Mononuclear cell (primary cell): ENCODE results near the gene CHRM3. TPM values are rescaled to one million over a fixed set of nuclear protein-coding genes. Genes with fewer than 3 reads are reported as not detected.
"Not testable (repeated sequence)": the region's sequence is repeated elsewhere in the genome, so short reads cannot be mapped to it uniquely, and the experiment has no call there.

ENCODE experiments used
- H3K27me3 ChIP-seq: 2 replicates; pipeline ENCODE4 v1.6.0; 2011; ENCODE audit warnings: low read length, control low read depth; ENCODE audit not compliant: insufficient read depth
- H3K4me1 ChIP-seq: 2 replicates; pipeline ENCODE4 v1.5.1; 2011; ENCODE audit warnings: mild to moderate bottlenecking, low read length, control low read depth; ENCODE audit not compliant: insufficient read depth
- H3K4me3 ChIP-seq: 2 replicates; pipeline ENCODE4 v1.5.1; 2011; ENCODE audit warnings: mild to moderate bottlenecking, low read length, moderate library complexity
- H3K9me3 ChIP-seq: 2 replicates; pipeline ENCODE4 v1.5.1; 2011; ENCODE audit warnings: low read depth, mild to moderate bottlenecking, control low read depth, low read length
- total RNA-seq: library from RNA; depleted of rRNA; stranded (reverse); fragments of >200 nt; gene quantifications from one replicate; pipeline ENCODE4 v1.2.3, GENCODE V29; 2012

CHRM3 gene
- 0.10 TPM for total RNA-seq

- Histone ChIP-seq H3K4me3 (peak within 1 kb of the TSS; percentile 2), H3K9me3 (no peaks in the 10 kb centered on the region), H3K4me1 (peaks cover 22% of the 10 kb centered on the region), H3K27me3 (peaks cover 53% of the 10 kb centered on the region)
Measured at GRCh38 chr1:239386453-239387303, at the start of gene CHRM3. Gene CHRM3, plus strand, starts transcription at chr1:239386568. Its CDS starts 520,884 bp downstream, at chr1:239907452.

DNA sequence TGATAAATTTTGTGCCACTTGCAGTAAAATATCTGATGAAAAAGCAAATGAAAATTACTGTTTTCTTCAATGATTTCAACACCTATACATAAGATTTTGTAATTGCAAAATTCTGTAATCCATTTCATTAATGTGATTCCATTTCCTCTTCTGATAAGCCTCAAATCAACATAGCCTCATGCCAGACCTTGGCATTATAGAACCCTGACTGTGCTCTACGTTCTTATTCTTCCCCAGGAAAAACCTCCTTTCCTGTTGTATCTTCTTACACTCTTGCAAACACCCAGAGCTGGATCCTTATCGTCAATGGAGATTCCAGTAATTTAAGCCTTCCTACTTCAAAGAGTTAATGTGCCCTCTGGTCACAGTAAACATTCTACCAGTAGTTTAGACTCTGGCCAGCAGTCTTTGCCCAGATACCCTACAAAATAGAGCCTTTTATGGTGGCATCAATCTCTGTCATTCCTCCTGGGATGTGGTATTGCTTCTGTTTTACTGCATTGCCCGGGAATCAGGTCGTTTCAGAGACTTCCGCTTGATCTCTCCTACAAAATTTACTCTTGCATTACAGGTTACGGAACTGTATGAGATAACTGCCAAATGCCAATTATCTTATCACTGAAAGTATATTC, 48.5 kb upstream of the CHRM3 start:
- Histone ChIP-seq H3K4me3 (no peak overlapping the region), H3K4me1 (no peaks in the 10 kb centered on the region), H3K27me3 (no peaks in the 10 kb centered on the region), H3K9me3 (no peaks in the 10 kb centered on the region)

DNA sequence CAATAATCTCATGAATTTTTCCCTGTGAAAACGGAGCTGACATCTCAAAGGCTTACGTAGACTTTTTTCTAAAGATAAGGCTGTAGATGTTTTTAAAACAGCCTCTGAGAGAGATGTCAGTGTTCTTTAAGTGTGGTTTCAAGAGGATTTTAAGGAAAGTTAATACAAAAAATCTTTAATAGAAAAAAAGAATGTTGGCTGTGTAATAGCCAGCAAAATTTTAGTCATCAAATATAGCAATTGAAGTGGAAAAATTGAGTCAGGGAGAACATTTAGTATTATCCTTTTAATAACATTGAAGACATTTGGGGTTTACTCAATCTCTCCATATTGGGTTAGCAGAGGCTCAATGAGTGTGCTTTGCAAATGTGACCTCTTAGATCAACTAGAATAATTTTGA, 38.6 kb upstream of the CHRM3 start:
- H3K27me3 ChIP-seq: no peaks in the 10 kb centered on the region

GRCh38 chr1:239348635-239349353, 37.6 kb upstream of the CHRM3 start:
- Histone ChIP-seq H3K9me3 (no peaks in the 10 kb centered on the region), H3K4me1 (no peaks in the 10 kb centered on the region), H3K27me3 (no peaks in the 10 kb centered on the region), H3K4me3 (no peak overlapping the region)

More for the DNA sequence above, 38.6 kb upstream of the CHRM3 start:
- no peaks in the 10 kb centered on the region for H3K9me3 ChIP-seq
- H3K4me1 ChIP-seq: no peaks in the 10 kb centered on the region
- no peak overlapping the region for H3K4me3 ChIP-seq

- Histone ChIP-seq H3K4me3 (no peak overlapping the region), H3K9me3 (no peaks in the 10 kb centered on the region), H3K4me1 (no peaks in the 10 kb centered on the region), H3K27me3 (no peaks in the 10 kb centered on the region)
Measured at GRCh38 chr1:239349699-239350098, 36.7 kb upstream of the CHRM3 start.

GRCh38 chr1:239353536-239353935, 32.8 kb upstream of the CHRM3 start:
- Histone ChIP-seq H3K27me3 (no peaks in the 10 kb centered on the region), H3K9me3 (no peaks in the 10 kb centered on the region), H3K4me3 (no peak overlapping the region), H3K4me1 (no peaks in the 10 kb centered on the region)

DNA sequence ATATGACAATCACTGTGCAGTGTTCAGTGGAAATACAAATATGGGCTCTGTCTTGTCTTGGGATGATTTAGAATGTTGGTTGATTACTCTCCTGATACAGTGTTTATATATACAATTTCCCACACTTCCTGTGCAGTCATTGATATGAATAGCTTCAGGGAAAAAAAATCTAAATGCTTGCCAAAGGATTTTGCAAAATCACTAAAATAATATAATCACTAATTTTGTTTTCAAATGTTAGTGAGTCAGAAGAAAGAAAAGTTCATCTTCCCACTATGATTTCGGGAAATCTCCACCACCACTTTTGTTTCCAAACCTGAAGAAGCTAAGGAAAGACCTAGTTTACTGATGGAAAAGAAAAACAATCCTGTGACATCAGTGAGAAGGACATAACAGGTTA, 32.1 kb upstream of the CHRM3 start:
- Histone ChIP-seq H3K9me3 (no peaks in the 10 kb centered on the region), H3K27me3 (no peaks in the 10 kb centered on the region), H3K4me3 (no peak overlapping the region), H3K4me1 (no peaks in the 10 kb centered on the region)

DNA sequence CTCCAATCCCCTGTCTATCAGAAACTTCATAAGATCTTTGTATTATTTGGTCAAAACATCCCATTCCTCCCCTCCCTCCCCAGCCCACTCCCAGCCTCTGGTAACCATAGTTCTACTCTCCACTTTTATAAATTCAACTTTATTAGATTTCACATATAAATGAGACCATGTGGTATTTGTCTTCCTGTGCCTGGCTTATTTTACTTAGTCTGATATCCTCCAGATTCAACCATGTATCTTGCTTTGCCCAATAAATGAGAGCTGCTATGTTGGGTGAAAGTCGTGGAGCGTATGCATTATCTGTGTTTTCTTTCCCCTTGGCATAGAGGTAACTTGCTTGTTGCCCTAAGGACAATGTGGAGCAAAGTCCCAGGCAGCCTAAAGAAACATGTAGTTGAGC, 28.5 kb upstream of the CHRM3 start:
- no peaks in the 10 kb centered on the region for H3K27me3 ChIP-seq
- H3K9me3 ChIP-seq: no peaks in the 10 kb centered on the region
- no peak overlapping the region for H3K4me3 ChIP-seq
- no peaks in the 10 kb centered on the region for H3K4me1 ChIP-seq

GRCh38 chr1:239361403-239361802, 25.0 kb upstream of the CHRM3 start:
- Histone ChIP-seq H3K27me3 (no peaks in the 10 kb centered on the region), H3K9me3 (no peaks in the 10 kb centered on the region), H3K4me3 (no peak overlapping the region), H3K4me1 (peaks cover 5% of the 10 kb centered on the region)

DNA sequence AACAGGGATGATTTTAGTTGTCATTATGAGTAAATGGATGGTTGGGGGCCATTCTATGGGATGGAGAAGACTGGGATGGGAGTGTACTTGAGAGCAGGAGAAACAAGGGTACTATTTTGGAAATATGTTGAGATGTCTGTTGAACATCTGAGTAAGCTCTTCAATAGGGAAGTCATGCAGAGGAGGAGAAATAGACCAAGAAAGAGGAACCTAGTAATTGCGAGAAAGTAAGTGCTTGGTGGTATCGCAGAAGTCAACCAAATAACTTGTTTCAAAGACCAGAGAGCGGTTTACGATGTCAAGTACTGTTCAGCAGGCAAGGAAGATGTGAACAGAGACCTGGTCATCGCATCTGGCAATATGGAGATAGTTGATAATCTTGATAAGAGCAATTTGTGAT, 22.4 kb upstream of the CHRM3 start:
- Histone ChIP-seq H3K9me3 (no peaks in the 10 kb centered on the region), H3K27me3 (no peaks in the 10 kb centered on the region), H3K4me3 (no peak overlapping the region), H3K4me1 (peaks cover 18% of the 10 kb centered on the region)

GRCh38 chr1:239367196-239367810, 19.1 kb upstream of the CHRM3 start:
- H3K27me3 ChIP-seq: no peaks in the 10 kb centered on the region
- H3K9me3 ChIP-seq: no peaks in the 10 kb centered on the region
- H3K4me3 ChIP-seq: no peak overlapping the region

GRCh38 chr1:239368436-239369109, 17.8 kb upstream of the CHRM3 start:
- Histone ChIP-seq H3K27me3 (no peaks in the 10 kb centered on the region), H3K4me3 (no peak overlapping the region), H3K4me1 (peaks cover 18% of the 10 kb centered on the region), H3K9me3 (no peaks in the 10 kb centered on the region)

More at GRCh38 chr1:239367196-239367810, 19.1 kb upstream of the CHRM3 start:
- peaks cover 18% of the 10 kb centered on the region for H3K4me1 ChIP-seq

DNA sequence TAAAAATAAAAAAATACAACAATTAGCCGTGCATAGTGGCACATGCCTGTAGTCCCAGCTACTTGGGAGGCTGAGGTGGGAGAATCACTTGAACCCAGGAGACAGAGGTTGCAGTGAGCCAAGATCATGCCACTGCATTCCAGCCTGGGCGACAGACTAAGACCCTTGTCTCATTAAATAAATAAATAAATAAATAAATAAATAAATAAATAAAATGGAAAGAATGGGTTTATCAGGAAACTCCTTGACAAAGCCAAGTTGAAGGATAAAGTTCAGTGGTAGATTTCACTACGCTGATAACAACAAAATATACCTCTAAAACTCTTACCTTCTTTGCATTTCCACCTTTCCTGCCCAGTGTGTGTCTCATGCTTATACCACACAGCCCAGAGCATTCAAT, 15.5 kb upstream of the CHRM3 start:
- peaks cover 13% of the 10 kb centered on the region for H3K4me1 ChIP-seq
- not testable (repeated sequence) for H3K27me3 ChIP-seq, H3K9me3 ChIP-seq, H3K4me3 ChIP-seq

DNA sequence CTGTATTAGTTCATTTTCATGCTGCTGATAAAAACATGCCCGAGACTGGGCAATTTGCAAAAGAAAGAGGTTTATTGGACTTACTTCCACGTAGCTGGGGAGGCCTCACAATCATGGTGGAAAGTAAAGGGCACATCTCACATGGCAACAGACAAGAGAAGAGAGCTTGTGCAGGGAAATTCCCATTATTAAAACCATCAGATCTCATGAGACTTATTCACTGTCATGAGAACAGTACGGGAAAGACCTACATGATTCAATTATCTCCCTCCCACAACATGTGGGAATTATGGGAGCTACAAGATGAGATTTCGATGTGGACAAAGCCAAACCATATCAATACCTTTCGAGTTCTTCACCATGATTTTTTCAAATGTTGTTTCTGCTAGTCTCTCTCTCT, 3.7 kb upstream of the CHRM3 start:
- Histone ChIP-seq H3K4me1 (peaks cover 18% of the 10 kb centered on the region), H3K4me3 (no peak overlapping the region), H3K9me3 (no peaks in the 10 kb centered on the region), H3K27me3 (peaks cover 31% of the 10 kb centered on the region)
